Measurements from ENCODE around the gene ZMIZ1. TPM values are rescaled to one million over a fixed set of nuclear protein-coding genes. Genes with fewer than 3 reads are reported as not detected.

ZMIZ1 gene
- polyA plus RNA-seq, 2 of the 4 experiments (the other 2 are of a cell fraction) = 8.1 to 30.3 TPM

DNA sequence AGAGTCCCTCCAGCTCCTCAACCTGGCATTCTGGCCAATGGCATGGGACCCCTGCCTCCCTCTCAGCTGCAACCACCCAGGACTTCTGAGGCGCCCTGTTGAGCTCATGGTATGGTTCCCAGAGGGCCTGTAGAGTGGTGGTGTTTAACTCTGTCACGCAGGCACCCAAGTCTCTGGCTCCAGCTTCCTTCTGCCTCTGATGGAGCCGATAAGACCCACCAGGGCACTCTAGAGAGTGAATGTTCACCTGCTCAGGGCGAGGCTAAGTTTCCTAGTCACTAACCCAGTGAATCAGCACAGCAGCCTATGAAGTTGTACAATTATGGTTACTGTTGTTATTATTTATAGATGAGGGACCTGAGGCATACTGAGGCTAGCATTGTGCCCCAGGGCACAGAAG lies 120.4 kb downstream of the ZMIZ1 start:
- DNase-seq (ENCODE audit: low read depth in 1 of 2, low spot score in 1 of 2) = no peak
- TF ChIP-seq PBX3 (IDR thresholded peaks at IDR 0.05) = no peak
- no peak for TF ChIP-seq NR3C1 (IDR thresholded peaks at IDR 0.05)
- TF ChIP-seq ESRRA (IDR thresholded peaks at IDR 0.05; ENCODE audit: borderline replicate concordance, low read length) = no peak
- TF ChIP-seq ZFP36 (IDR thresholded peaks at IDR 0.05; ENCODE audit: borderline replicate concordance, partially characterized antibody) = no peak
- no peak for TF ChIP-seq RCOR1 (IDR thresholded peaks at IDR 0.05; ENCODE audit: low read depth, low read length)
- no peak for TF ChIP-seq GATA3 (IDR thresholded peaks at IDR 0.05; ENCODE audit: borderline replicate concordance)
- Histone ChIP-seq H3K4me2 (peak overlapping the region; percentile 47), H3K4me3 (no peak overlapping the region), H3K27ac (peak overlapping the region; percentile 81 to 90), H3K9me3 (no peaks in the 10 kb centered on the region), H3K4me1 (peaks cover 99% of the 10 kb centered on the region)
- 94% methylated on average over 4 of the region's 4 CpGs for WGBS (ENCODE audit: missing lambda C conversion rate)
- ATAC-seq = no peak
- POLR2A ChIA-PET = interaction anchor here (0.6 kb wide), 2 partner anchors 118 to 898 kb away, joined by 4 read pairs; no protein-coding TSS in a partner anchor
- FAIRE-seq = no peak
- CTCF ChIA-PET = interaction anchor here (0.7 to 14.8 kb wide), 9 partner anchors 7 to 1141 kb away, joined by 3 to 373 read pairs (median 6); partner anchors contain the start of gene ZMIZ1

DNA sequence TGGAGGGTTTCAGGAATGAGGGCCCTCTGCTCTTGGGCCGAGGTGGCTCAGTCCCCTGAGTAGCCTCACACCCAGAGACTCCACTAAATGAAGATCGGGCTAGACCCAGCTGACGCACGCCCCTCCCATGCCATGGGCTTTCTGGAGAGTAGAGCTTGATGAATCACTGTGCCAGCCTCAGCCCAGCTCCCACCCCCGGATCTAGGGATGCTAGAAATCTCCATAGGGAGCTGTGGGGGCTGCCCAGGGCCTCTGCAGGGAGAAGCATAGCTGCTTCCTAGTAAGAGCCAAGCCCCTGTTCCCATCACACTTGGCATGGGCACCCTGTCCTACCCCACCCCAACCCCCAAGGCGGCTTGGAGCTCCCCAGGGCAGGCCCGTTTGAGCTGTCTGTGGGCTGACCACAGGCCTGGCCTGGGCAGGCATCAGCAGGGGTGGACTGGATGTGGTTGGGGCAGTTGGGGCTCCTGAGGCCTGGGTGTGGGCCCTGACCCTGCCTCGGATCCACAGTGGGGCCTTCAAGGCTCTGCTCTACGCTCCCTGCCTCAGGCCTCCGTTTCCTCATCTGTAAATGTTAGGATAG lies 121.2 kb downstream of the ZMIZ1 start:
- Histone ChIP-seq H3K4me1 (peaks cover 99% of the 10 kb centered on the region), H3K9me3 (no peaks in the 10 kb centered on the region), H3K27ac (peak overlapping the region; percentile 81 to 90), H3K4me3 (no peak overlapping the region), H3K4me2 (peak overlapping the region; percentile 47)
- WGBS (ENCODE audit: missing lambda C conversion rate) = 84% methylated on average over 8 of the region's 10 CpGs
- ChIA-PET CTCF (interaction anchor here (0.7 to 14.8 kb wide), 8 partner anchors 9 to 1142 kb away, joined by 3 to 373 read pairs (median 5); partner anchors contain the start of gene ZMIZ1), POLR2A (interaction anchor here (0.9 kb wide), 1 partner anchor 39 kb away, joined by 3 read pairs; no protein-coding TSS in a partner anchor)
- no peak for FAIRE-seq
- TF ChIP-seq MAX (IDR thresholded peaks at IDR 0.05) (0 out of 2 replicates have a peak, but pooled peaks have one; percentile 12), RCOR1 (IDR thresholded peaks at IDR 0.05; ENCODE audit: low read depth, low read length) (no peak)
- ATAC-seq = peak in 1 of 2 experiments; percentile 9; a peak in 2 of 6 replicates
- DNase-seq (ENCODE audit: low read depth in 1 of 2, low spot score in 1 of 2) = no peak

- POLR2A ChIA-PET = interaction anchor here (0.9 kb wide), 1 partner anchor 40 kb away, joined by 3 read pairs; no protein-coding TSS in a partner anchor
- Histone ChIP-seq H3K4me3 (no peak overlapping the region), H3K9me3 (no peaks in the 10 kb centered on the region), H3K4me1 (peaks cover 96% of the 10 kb centered on the region), H3K4me2 (peak overlapping the region; percentile 45; the same call in 1 of the 3 replicates), H3K27ac (peak overlapping the region; percentile 61 to 90; a peak in 4 of 6 replicates)
- CTCF ChIA-PET = interaction anchor here (1.2 to 14.8 kb wide), 5 partner anchors 12 to 1143 kb away, joined by 3 to 373 read pairs (median 9); partner anchors contain the start of gene ZMIZ1
- 92% methylated on average over 1 of the region's 1 CpG for WGBS (ENCODE audit: missing lambda C conversion rate)
- no peak for DNase-seq (ENCODE audit: low read depth in 1 of 2, low spot score in 1 of 2)
- no peak for ATAC-seq
- TF ChIP-seq ZNF302 (CRISPR knock-in tag; IDR thresholded peaks at IDR 0.05) (no peak), HDAC2 (IDR thresholded peaks at IDR 0.05) (no peak), NFE2L2 (conservative IDR thresholded peaks at IDR 0.05; ENCODE audit: low read length) (no peak), BCL3 (IDR thresholded peaks at IDR 0.05) (no peak), HOXB13 (CRISPR knock-in tag; IDR thresholded peaks at IDR 0.05; ENCODE audit: low read depth) (no peak), ZSCAN20 (CRISPR knock-in tag; IDR thresholded peaks at IDR 0.05) (no peak), PBX3 (IDR thresholded peaks at IDR 0.05) (no peak), NR3C1 (IDR thresholded peaks at IDR 0.05) (no peak), ATOH8 (CRISPR knock-in tag; IDR thresholded peaks at IDR 0.05; ENCODE audit: low read depth) (no peak), EHF (CRISPR knock-in tag; IDR thresholded peaks at IDR 0.05) (no peak)
- no peak for FAIRE-seq
Measured at GRCh38 chr10:79190740-79191261, 122.0 kb downstream of the ZMIZ1 start.
